ENCODE measurements around the gene ADCY2.

ADCY2 gene

GRCh38 chr5:7503564-7503963 is 107.6 kb downstream of the ADCY2 start:
- H3K4me3 ChIP-seq (ENCODE audit: low read depth, low read length), result no peak overlapping the region
- POLR2A ChIA-PET, result no interaction called here
- no peak for TF ChIP-seq CTCF (IDR thresholded peaks at IDR 0.05; ENCODE audit: insufficient read depth, low read length, missing control alignments)
- CTCF ChIA-PET, result no interaction called here
- DNase-seq (ENCODE audit: low read depth, low spot score), result no peak

GRCh38 chr5:7515284-7515914 is 119.5 kb downstream of the ADCY2 start:
- TF ChIP-seq CTCF (IDR thresholded peaks at IDR 0.05; ENCODE audit: insufficient read depth, low read length, missing control alignments), result no peak
- ChIA-PET CTCF (no interaction called here), POLR2A (no interaction called here)
- H3K4me3 ChIP-seq (ENCODE audit: low read depth, low read length), result no peak overlapping the region
- no peak for DNase-seq (ENCODE audit: low read depth, low spot score)

GRCh38 chr5:7516253-7516652 is 120.3 kb downstream of the ADCY2 start:
- DNase-seq (ENCODE audit: low read depth, low spot score), result no peak
- H3K4me3 ChIP-seq (ENCODE audit: low read depth, low read length), result no peak overlapping the region
- ChIA-PET POLR2A (no interaction called here), CTCF (no interaction called here)
- no peak for TF ChIP-seq CTCF (IDR thresholded peaks at IDR 0.05; ENCODE audit: insufficient read depth, low read length, missing control alignments)

DNA sequence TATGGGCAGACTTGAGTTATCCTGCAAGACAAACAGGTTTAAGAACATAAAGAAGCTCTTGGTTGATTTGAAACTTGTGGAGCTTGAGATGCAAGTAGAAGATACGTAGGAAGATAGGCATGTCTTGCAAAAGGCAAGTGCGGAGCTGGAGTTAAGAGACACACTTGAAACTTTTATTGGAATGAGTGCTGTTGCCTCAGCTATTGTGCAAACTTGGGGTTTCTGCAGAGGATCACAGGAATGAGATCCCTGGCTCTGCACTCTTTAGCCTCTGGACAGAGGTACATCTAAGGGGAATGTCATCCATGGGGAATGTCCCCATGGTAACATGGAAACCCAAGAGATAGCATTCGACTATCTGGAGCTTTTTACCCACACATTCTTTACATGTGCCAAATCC is 121.1 kb downstream of the ADCY2 start:
- no peak overlapping the region for H3K4me3 ChIP-seq (ENCODE audit: low read depth, low read length)
- no peak for DNase-seq (ENCODE audit: low read depth, low spot score)
- no peak for TF ChIP-seq CTCF (IDR thresholded peaks at IDR 0.05; ENCODE audit: insufficient read depth, low read length, missing control alignments)
- POLR2A ChIA-PET, result no interaction called here
- CTCF ChIA-PET, result no interaction called here

DNA sequence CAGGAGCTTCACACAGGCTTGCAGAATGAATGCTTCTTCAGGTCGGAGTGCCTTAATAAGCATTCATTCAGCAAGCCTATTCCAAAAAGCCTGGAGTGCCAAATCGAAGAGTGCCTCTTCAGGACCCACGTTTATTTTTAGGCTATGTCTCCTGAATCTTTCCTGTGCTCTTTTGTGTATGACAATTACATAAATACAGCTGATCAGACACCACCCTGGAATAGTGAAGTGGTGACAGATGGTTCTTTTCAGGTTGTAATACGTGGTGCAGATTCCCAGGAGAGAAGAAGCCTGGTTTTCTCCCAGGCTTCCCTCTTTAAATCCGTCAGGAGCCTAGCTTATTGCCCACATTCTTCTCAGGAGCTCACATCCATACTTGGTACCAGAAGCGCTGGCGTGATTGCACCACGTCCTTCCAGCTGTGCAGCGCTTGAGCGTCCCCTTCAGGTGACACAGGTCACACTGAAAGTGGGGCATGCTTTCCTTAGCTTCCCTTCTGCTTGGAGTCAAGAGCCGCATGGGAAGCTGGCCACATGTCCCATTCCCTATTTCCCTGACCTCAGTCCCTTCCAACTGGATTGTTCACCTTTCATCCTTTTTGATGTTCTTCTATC is 123.1 kb downstream of the ADCY2 start:
- CTCF ChIA-PET, result no interaction called here
- POLR2A ChIA-PET, result no interaction called here
- no peak for TF ChIP-seq CTCF (IDR thresholded peaks at IDR 0.05; ENCODE audit: insufficient read depth, low read length, missing control alignments)
- no peak for DNase-seq (ENCODE audit: low read depth, low spot score)
- no peak overlapping the region for H3K4me3 ChIP-seq (ENCODE audit: low read depth, low read length)

GRCh38 chr5:7519564-7519963 is 123.6 kb downstream of the ADCY2 start:
- ChIA-PET CTCF (no interaction called here), POLR2A (no interaction called here)
- no peak for DNase-seq (ENCODE audit: low read depth, low spot score)
- no peak for TF ChIP-seq CTCF (IDR thresholded peaks at IDR 0.05; ENCODE audit: insufficient read depth, low read length, missing control alignments)
- H3K4me3 ChIP-seq (ENCODE audit: low read depth, low read length), result no peak overlapping the region

All from AG04449 (cell line).